ENCODE measurements around the gene DIP2A.
"Not testable (repeated sequence)": the region's sequence is repeated elsewhere in the genome, so short reads cannot be mapped to it uniquely, and the experiment has no call there.

The DIP2A gene

GRCh38 chr21:46518983-46519583 lies 60.4 kb downstream of the DIP2A start:
- DNase-seq, result no peak

GRCh38 chr21:46527393-46527792 lies 68.7 kb downstream of the DIP2A start:
- not testable (repeated sequence) for DNase-seq

GRCh38 chr21:46527801-46528200 lies 69.1 kb downstream of the DIP2A start:
- no peak for DNase-seq

DNA sequence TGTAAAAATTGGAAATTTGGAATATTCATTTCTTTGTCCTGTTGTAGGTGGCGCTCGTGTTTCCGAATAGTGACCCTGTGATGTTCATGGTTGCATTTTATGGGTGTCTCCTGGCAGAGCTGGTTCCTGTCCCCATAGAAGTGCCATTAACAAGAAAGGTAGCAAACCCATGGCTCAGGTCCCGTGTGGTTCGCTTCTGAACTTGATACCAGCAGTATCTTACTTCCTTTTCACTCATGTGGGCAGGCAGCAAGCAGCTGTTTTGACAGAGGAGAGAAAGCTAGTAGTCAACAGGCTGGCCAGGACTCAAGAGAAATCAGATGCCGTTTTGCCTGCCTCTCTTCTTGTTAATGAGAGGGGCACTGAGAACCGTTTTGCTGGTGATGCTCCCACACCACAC lies 73.4 kb downstream of the DIP2A start:
- no peak for DNase-seq

DNA sequence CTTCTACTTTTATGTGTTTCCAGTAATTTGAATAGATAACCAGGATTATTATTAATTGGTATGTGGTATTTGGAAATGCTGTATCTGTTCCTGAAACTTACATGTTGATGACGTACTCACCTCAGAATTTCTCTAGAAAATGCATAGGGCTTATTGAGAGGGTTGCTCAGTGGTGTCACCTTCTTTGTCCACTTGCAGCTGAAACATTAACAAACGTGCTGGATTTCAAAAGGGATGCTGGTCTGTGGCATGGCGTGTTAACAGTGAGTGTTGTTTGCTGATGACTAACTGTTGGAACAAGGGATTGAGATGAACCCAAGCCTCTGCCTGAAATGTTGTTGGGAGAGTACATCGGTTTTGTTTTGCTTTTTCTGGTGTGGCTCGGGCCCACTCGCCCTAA lies 78.3 kb downstream of the DIP2A start:
- no peak for DNase-seq

DNA sequence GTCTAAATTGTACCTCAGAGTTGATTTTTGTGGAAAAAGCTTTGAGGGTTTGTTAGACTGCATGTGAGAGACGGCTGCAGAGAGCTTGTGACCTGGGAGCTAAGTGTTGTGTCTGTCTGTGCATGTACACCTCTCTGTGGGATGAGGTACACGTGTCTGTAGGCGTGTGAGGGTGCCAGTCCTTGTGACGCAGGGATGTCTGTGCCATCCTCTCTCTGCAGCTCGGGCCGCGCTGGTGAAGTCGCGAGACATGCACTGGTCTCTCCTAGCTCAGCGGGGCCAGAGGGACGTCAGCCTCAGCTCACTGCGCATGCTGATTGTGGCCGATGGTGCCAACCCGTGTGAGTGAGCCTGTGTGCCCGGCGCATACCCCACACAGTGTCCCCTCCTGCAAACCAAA lies 79.6 kb downstream of the DIP2A start:
- DNase-seq, result no peak

DNA sequence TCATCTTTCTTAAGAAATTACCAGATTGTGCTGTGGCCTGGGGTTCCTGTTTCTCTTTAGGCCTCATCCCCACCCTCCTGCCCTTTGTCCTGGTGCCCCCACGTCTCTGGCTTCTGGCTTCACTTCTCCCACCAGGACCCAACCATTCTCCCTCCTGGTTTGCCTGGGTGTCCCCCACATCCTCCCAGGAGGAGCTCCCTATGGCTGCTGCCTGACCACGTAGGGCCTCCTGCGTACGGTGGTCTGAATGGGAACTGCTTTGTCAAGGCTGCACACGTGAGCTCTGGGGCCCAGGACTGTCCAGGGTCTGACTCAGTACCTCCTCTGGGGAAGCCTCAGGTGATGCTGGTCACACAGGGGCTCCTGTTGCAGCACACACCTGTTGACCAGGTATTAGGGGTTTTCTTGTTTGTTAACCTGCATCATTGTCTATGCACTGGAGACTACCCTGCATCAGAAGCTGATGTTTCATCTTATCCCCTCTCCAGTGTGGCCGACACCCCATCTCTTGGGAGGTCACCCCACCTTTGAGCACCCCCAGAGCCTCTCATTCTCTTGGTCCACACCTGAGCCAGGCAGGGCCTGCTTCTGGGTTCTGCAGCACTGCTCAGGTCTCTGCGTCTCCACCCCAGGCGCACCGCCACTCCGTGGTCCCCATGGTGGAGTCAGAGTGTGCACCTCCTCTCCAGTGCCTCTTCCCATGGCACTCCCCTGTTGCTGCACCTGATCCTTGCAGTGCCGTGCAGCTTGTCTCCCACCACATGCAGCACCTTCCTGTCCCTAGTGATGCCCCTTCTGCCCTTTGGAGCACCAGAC lies 80.4 kb downstream of the DIP2A start:
- DNase-seq, result no peak

GRCh38 chr21:46540087-46540710 lies 81.5 kb downstream of the DIP2A start:
- no peak for DNase-seq

- no peak for DNase-seq
These were observed 84.0 kb downstream of the DIP2A start for GRCh38 chr21:46542588-46543124.

- no peak for DNase-seq
These were observed 84.6 kb downstream of the DIP2A start for GRCh38 chr21:46543306-46543705.

DNA sequence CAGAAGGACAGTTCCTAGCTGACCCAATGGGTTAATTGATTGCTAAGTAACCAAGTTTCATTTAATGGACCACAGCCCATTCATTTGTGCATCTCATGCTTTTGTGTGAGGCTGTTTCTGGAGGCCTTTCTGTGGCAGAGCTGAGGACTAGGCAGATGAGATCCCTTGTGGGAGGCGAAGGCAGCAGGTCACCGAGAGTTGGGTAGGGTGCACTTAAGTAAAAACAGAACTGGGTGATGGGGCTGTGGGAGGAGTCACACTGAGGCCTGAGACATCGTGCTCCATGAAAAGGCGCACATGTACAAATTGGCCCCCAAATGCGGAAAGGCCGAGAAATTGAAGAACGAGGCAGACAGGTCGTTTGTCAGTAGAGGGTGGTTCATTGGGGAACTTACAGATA lies 85.3 kb downstream of the DIP2A start:
- DNase-seq, result no peak

DNA sequence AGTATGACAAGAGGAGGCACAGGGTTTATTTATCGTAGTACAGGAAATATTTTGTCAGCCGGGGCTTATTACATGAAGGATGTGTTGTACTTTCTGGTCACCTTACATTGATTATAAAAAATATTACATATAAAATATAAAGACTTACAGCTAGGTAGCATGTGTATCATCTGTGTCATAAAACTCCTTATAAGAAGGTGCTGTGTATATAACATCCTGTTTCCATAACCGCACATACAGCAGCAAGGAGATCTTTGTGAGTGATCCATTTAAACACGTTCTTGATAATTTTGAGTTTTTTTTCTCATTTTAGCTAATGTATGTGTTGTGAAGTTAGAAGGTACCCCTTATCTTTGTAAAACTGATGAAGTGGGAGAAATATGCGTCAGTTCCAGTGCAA lies 86.1 kb downstream of the DIP2A start:
- DNase-seq, result no peak

- DNase-seq, result no peak
These were observed 86.7 kb downstream of the DIP2A start for GRCh38 chr21:46545363-46545762.

DNA sequence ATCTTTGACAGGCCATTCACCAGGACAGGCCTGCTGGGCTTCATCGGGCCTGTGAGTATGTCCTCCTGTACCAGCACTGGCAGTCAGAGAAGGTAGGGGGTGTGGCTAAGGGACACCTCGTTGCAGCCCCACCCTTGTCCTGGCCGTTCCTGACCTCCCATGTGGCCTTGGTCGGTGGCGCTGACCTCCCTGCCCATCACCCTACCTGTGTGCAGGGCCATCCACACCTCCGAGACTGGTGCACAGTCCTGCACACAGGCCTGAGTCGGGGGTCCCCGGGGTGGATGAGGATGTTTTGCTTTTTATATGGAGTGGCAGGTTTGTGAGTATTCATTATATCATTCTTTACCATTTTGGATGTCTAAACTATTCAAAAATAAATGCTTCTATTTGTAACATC lies 87.2 kb downstream of the DIP2A start:
- no peak for DNase-seq

GRCh38 chr21:46546799-46547198 lies 88.1 kb downstream of the DIP2A start:
- no peak for DNase-seq

- no peak for DNase-seq
These were observed 91.0 kb downstream of the DIP2A start for GRCh38 chr21:46549650-46550049.

DNA sequence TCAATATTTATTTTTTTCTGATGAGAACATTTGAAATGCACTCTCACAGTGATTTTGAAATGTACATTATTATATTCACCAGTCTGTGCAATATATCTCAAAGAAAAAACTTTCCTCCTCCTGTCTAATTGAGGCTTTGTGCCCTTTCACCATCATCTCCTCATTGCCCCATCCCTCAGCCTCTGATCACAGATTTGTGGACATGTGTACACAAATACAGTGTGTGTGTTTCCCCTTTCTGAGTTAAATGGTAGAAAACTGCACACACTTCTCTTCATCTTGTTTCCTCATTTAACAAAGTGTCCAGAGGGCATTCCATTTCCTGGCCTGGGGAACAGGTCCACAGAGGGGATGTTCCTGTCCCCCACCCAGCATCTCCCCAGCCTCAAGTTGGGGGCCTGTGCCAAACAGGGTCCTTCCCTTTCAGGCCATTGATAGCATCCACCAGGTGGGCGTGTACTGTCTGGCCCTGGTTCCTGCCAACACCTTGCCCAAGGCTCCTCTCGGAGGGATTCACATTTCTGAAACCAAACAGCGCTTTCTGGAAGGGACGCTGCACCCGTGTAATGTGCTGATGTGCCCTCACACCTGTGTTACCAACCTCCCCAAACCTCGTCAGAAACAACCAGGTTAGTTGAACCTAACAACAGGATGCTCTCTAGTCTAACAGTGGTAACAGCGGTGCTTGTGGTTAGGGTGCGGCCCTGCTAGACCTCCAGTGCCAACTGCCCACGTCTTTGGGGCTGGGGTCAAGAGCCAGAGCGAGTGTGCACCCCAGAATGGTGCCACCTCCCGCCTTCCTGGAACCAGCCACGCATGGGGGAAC lies 91.6 kb downstream of the DIP2A start:
- DNase-seq, result no peak

DNA sequence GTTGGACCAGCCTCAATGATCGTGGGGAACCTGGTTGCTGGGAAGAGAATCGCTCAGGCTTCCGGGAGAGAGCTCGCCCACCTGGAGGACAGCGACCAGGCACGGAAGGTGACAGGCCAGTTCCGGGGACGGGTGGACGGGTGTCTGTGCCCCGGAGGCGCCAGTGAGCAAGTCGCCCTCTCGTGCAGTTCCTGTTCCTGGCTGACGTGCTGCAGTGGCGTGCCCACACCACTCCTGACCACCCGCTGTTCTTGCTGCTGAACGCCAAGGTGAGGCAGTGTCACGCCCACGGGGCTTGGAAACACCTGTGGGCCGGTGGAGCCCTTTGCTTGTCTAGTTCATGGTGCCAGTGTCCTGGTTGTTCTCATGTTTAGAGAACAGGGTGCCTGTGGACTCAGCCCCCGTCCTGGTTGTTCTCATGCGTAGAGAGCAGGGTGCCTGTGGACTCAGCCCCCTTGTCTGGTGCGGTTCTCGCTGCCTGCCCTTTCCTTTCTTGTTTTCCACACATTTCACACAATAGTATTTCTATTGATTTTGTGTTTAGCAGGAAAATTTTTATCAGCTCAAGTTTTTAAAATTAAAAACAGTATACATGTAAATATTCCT lies 93.0 kb downstream of the DIP2A start:
- DNase-seq, result no peak

DNA sequence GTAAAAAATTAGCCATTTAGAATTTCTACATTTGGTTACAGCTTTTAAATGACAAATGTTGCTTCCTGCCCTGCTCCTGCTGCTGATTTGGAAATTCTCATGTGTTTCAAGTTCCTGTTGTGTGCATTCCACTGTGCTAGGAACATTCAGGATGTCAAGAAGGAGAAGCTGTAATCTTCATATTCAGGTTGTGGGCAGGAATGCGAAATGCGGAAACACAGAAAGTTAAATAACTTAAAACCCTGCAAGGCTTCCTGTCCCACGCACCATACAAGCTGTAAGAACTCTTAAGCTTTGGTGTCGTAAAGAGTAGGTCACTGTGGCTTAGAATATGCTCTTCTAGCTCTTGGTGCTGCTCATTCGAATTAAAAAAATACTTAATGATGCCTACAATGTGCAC lies 93.6 kb downstream of the DIP2A start:
- DNase-seq, result peak in 1 of 56 donors; percentile 9

DNA sequence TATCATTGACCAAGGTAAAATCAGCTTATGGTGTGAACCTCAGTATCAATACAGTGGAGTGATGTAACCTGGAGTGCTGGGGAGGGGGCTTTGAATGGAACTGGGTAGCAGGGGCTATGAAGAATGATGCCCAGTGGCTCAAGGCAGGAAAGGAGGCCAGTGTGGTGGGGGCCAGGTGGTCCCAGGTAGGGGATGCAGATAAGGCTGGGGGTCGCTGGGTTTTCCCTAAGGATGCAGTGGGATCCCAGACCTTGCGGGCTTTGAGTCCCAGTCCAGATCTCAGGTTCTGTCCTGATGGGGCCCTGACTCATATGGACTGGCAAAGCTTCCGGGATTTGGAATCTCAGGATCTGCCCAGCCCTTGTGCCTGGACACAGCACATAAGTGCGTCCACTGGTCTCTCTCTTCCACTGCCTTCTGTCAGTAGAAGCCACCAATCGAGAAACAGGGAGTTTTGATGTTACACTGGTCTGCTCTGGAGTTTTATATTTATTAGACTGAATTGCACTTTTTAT lies 94.2 kb downstream of the DIP2A start:
- DNase-seq, result no peak

- no peak for DNase-seq
These were observed 95.3 kb downstream of the DIP2A start for GRCh38 chr21:46553993-46554392.
